Posterior vena cava (tissue), 2 donors: ENCODE results near the gene TNFRSF25. TPM values are rescaled to one million over a fixed set of nuclear protein-coding genes. Genes with fewer than 3 reads are reported as not detected.

Experiments used
- microRNA-seq, 2 donors: library from miRNA; unstranded; fragments of <30 nt; microRNA quantifications; one replicate each; pipeline ENCODE4 v1.2.0, GENCODE V29; 2020 to 2021; ENCODE audit warnings: borderline microRNAs expressed in 2 of 2
- total RNA-seq, 2 donors: library from RNA; stranded (reverse); fragmentation: NEBNext Ultra II Directional; extraction: Animal tissue kit (Norgen Biotek cat#: 25700); gene quantifications; one replicate each; pipeline ENCODE4 v1.2.1, GENCODE V29; 2021
- donor health status: DM: yes; HTN: yes; CAD: no.
- donor health status: DM: yes; HTN: yes; CAD: no.

TNFRSF25 gene
- total RNA-seq, 2 donors from 2014 or later: 7.0 to 9.2 TPM

Small RNAs within 50 kb of the gene (microRNA-seq; reads per million reads assigned to microRNA genes)
- 0 reads per million in 2 donors for gene MIR4252

Other genes starting within 250 kb of the TNFRSF25 start
- gene ICMT, start 230.2 kb downstream of the TNFRSF25 start, total RNA-seq: 10 to 100 TPM; 49.6 to 61.1 TPM
- gene HES3, start 222.0 kb downstream of the TNFRSF25 start, total RNA-seq: not detected
- gene GPR153, start 205.1 kb downstream of the TNFRSF25 start, total RNA-seq: 10 to 100 TPM in 1 of 2 donors, 1 to 10 TPM in 1; 9.3 to 11.8 TPM
- gene ACOT7, start 72.4 kb downstream of the TNFRSF25 start, total RNA-seq: 10 to 100 TPM; 17.6 to 26.5 TPM
- under 1 TPM in 1 of 2 donors, not detected in 1; 0.14 TPM for gene HES2, start 46.3 kb downstream of the TNFRSF25 start, total RNA-seq
- gene ESPN, start 41.4 kb downstream of the TNFRSF25 start, total RNA-seq: not detected
- gene PLEKHG5, start 25.5 kb upstream of the TNFRSF25 start, total RNA-seq: 10 to 100 TPM in 1 of 2 donors, 1 to 10 TPM in 1; 8.9 to 13.0 TPM
- 10 to 100 TPM; 21.2 to 23.9 TPM for gene NOL9, start 88.3 kb upstream of the TNFRSF25 start, total RNA-seq
- gene TAS1R1, start 89.1 kb upstream of the TNFRSF25 start, total RNA-seq: not detected
- gene ZBTB48, start 113.8 kb upstream of the TNFRSF25 start, total RNA-seq: 10 to 100 TPM; 18.6 to 19.5 TPM
- 10 to 100 TPM; 25.5 to 31.7 TPM for gene KLHL21, start 136.7 kb upstream of the TNFRSF25 start, total RNA-seq
- 10 to 100 TPM; 11.6 to 13.8 TPM for gene PHF13, start 147.6 kb upstream of the TNFRSF25 start, total RNA-seq
- 10 to 100 TPM in 1 of 2 donors, 1 to 10 TPM in 1; 9.9 to 10.5 TPM for gene THAP3, start 158.7 kb upstream of the TNFRSF25 start, total RNA-seq
- gene DNAJC11, start 235.6 kb upstream of the TNFRSF25 start, total RNA-seq: 10 to 100 TPM; 24.6 TPM